Renal cortex interstitium (tissue), 11 donors: Measurements from ENCODE around the gene HMG20A. TPM values are rescaled to one million over a fixed set of nuclear protein-coding genes. Genes with fewer than 3 reads are reported as not detected.

Experiments
- DNase-seq, 11 donors: peaks; one replicate each; pipeline ENCODE4 v3.0.0-alpha.2; 2013; ENCODE audit warnings: low read depth in 9 of 11, low spot score in 4 of 11; ENCODE audit errors: extremely low read depth in 1 of 11
- polyA plus RNA-seq, 3 donors: library from polyadenylated mRNA; unstranded; fragments of 120-200 nt; gene quantifications; one replicate each; pipeline ENCODE4 v1.2.1, GENCODE V29; 2013; ENCODE audit not compliant: insufficient read length in 3 of 3

Gene HMG20A
- polyA plus RNA-seq, 3 donors = 63.4 to 75.4 (median 63.9) TPM

DNA sequence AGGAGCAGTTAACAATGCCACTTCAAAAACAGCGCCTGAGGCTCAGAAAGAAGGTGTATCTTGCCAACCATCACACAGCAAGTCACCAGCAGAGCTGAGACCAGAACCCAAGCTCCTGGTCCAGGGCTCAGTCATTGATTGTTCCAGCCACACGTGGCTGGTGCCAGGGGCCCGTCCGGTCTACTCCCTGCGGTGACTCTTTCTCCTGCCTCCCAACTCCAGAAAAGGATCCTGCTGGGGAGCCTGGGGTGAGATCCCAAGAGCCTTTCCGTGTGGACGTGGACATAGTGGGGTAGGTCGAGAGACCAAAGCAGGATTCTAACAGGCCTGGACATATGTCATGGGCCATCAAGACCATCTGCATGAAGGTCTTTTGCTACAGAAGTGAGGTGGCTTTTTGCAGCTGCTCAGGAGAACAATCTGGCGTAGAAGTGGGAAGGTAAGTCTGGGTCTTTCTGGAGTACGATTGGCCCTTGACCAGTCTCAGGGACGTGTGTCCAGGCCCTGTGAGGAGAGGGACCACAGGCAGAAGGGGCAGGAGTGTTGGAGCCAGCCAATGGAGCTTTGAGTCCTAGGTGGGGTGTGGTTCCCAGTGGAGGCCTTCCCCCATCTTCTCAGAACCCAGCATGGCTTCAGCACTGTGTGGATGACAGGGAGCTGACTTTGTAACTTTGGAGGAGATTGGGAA is 105.4 kb downstream of the HMG20A start:
- no peak for DNase-seq

DNA sequence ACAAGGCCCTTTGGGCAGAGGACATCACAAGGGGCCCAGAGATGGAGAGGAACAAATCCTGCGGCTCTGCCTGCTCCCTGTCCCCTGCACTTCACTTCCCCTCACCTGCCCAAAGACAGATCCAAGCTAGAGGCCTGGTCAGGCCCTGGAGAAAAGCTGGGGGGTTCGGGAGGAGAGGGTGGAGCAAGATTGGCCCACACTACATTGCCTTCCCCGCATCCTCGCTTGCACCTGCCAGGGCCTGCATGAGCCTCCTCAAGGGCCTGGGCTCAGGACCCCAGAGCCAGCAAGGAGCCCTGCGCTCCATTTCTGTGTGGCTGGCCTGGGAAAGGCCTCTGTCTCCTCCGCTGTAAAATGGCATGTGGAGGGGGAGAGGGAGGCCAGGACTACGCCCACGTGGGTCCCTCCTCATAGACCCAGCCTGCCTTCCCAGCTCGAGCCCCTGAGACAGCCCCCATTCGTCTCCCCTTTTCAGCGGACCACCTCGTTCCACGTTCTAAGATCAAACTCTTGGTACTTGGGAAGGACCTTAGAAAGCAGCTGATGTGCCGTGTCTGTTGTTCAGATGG is 106.0 kb downstream of the HMG20A start:
- DNase-seq = no peak

DNA sequence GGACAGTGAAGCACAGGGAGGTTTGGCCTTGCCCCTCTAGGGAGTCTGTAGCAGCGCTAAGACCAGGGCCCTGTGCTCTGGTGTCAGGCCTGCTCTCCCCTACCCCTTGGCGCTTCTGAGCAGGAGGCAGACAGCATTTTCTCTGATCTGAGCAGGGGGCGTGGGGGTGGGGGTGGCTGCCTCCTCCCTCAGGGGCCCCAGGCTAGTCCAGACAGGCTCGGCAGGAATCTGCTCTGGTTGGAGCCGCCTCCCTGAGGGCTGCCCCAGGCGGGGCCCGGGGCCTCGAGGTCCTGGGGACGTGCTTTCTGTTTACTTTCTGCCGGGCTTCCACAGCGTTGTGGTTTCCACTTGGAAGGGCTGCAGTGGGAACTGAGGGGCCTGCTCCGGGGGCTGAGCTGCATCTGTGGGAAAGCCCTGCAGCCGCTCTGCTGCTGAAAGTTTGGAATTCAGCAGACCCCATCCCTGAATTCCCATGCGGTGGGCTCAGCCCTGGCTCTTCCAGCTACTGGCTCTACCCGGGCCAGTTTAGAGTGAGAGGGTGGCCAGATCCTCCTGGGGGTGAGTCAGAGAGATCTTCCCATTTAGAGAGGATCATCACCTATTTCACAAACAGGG is 106.6 kb downstream of the HMG20A start:
- peak in 4 of 11 donors; percentile 47 to 78 (median 58) for DNase-seq

GRCh38 chr15:77527831-77528231 is 107.1 kb downstream of the HMG20A start:
- DNase-seq = no peak

DNA sequence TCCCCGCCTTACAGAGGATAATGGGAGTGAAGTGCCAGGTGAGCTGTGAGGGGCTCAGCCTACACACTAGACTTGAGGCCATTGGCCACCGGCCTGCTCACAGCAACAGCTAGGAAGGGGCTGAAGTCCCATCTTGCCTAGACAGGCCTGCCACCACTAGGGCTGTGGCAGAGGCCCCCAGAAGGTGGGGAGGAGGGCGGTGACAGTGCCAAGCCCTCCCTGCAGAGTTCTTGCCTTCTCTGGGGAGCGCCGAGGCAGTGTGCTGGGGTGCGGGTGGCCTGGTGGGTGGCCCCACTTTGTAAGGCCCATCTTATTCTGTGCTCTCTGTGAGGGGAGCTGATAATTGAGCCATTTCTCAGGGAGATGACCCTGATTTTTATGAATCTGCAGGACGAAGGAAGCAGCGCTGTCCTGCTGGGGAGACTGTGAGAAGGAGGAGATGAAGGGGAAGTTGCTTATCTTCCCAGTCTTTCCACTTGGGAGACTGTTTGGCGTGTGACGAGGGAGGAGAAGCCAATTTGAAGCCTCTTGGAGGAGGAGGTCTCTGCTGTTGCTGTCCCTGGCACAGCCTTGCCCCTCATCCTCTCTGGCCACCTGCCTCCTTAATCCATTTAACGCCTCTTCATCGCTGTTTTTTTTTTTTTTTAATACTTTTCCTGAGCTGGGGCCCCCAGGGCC is 107.7 kb downstream of the HMG20A start:
- no peak for DNase-seq

GRCh38 chr15:77528968-77529319 is 108.3 kb downstream of the HMG20A start:
- DNase-seq = no peak

- no peak for DNase-seq
Measured at GRCh38 chr15:77529394-77530159, 108.9 kb downstream of the HMG20A start.

- no peak for DNase-seq
Measured at GRCh38 chr15:77530576-77530975, 109.9 kb downstream of the HMG20A start.

DNA sequence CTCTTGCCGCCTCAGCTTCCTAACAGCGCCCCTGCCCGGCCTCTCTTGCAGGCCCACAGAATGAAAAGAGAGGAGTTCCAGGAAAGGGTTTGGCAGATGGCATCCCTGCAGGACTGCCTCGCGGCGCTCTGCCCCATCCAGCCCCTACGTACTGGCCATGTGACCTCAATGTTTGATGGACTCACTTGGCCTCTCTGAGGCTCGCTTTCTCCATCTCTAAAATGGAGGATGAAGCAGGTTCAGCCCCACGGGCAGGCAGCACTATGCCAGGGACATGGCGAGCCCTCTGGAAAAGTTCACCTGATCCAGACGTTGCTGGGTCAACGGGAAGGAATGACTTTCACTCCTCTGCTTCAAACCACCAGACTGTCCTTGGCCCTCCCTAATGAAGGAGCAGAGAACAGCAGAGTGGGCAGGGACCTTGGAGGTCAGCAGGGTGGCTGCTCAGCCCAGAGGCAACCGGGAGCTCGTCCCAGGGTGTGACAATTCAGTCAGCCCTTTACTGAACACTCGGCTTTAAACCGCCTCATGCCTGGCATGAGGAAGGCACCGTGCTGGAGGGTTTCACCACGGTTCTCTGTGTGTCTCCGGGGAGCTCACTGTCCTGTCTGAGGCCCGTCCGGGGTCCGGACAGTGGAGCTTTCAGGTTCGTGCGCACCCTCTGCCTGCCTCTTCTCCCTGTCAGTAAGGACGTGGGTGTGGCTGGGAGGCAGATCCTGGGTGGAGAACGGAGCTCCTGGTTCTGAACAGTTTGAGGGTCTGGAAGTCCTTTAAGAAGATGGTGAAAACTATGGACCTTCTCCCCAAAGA is 110.7 kb downstream of the HMG20A start:
- DNase-seq = no peak

- DNase-seq = no peak
Measured at GRCh38 chr15:77532067-77532710, 111.5 kb downstream of the HMG20A start.

GRCh38 chr15:77532846-77533245 is 112.2 kb downstream of the HMG20A start:
- DNase-seq = no peak

DNA sequence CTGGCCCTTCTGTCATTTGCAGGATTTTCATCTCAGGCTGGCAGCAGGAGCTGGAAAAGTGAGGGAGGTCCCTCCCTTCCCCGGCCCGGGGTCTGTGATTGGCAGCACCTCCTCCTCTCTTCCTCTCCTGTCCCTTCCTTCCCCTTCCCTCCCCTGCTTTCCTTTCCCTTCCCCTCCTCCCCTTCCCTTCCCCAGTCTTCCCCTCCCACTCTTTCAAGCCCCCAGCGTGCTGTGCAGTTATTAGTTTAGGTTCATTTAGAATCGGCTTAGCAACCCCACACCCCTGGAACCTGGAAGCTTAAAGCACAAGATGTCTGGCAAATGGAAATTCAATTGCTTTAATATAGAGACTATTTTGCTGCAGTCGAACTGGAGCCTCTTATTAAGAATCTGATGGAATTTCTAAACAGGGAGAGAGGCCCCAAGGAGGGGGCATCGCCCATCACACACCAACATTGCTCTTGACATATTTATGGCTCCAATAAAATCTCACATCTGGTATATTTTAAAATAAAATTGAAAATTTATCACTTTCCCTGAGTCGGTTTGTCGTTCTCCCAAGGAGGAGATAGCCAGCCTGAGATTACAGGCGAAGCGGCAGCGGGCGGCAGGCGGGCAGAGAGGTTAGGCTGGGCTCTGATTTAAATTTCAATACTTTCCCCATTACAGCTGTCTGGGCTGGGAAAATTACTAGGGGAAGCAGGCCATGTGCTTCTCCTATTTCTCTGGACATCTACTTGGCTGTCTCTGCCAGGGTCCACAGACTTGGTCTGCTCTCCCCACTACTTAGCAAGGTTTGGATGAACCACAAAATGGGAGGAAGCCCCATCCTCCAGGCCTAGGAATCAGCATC is 113.1 kb downstream of the HMG20A start:
- DNase-seq = peak in 1 of 11 donors; percentile 39

Other genes with a start within 250 kb of the HMG20A start
- 10 to 100 TPM; 27.4 to 33.5 (median 28.2) TPM for gene PEAK1, start 784 bp upstream of the HMG20A start, polyA plus RNA-seq
- gene LINGO1, start 212.0 kb downstream of the HMG20A start, polyA plus RNA-seq = 10 to 100 TPM; 12.3 to 20.8 (median 14.4) TPM